ENCODE results near the gene STK32A.

Gene STK32A

DNA sequence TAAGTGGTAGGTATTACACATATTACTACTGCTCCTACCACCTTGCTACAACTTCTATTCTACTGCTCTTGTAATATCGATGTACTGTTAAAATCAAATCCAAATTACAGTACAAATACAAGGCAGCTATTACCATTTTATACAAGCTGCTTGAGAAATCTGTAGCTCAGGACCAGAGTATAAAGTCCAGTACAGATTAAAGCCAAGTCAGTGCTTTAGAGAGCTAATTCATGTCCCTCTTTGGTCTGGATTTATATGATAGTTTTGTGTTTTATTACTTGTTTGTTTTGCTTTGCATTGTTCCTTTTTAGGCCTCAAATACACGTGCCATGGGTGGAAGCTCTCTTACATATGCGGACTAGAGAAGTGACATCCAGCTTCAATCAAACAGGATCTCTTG lies 199.2 kb downstream of the STK32A start:
- no peaks in the 10 kb centered on the region for H3K27me3 ChIP-seq (ENCODE audit: insufficient read depth, low read length)
- H3K9me3 ChIP-seq (ENCODE audit: low read length): peaks cover 3% of the 10 kb centered on the region
- H3K36me3 ChIP-seq (ENCODE audit: insufficient read depth, low read length): peaks cover 4% of the 10 kb centered on the region
- H2AFZ ChIP-seq (ENCODE audit: low read depth, low read length): no peak overlapping the region
- peaks cover 38% of the 10 kb centered on the region for H3K4me1 ChIP-seq (ENCODE audit: insufficient read depth, low read length)
- H3K4me3 ChIP-seq (ENCODE audit: low read length): no peak overlapping the region

DNA sequence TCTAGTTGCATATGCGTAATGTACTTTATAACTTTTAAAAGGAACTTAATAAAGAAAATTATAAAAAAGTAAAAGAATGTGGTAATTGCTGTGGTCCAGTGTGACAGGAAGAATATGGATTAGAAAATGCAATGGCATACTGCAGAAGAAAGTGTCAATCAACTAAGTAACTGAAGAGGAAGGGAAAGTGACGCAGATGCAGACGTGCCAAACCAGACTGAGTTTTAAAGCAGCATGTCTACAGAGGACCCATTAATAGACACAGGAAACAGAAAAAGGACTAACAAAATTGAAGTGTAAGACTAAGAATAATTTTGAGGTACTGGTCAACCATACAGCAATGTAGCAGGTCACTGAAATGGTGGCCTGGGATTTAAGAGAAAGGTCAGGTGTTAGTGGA lies 201.8 kb downstream of the STK32A start:
- peaks cover 18% of the 10 kb centered on the region for H3K36me3 ChIP-seq (ENCODE audit: insufficient read depth, low read length)
- H3K4me1 ChIP-seq (ENCODE audit: insufficient read depth, low read length): peaks cover 36% of the 10 kb centered on the region
- H2AFZ ChIP-seq (ENCODE audit: low read depth, low read length): no peak overlapping the region
- H3K9me3 ChIP-seq (ENCODE audit: low read length): peaks cover 2% of the 10 kb centered on the region
- H3K27me3 ChIP-seq (ENCODE audit: insufficient read depth, low read length): no peaks in the 10 kb centered on the region
- no peak overlapping the region for H3K4me3 ChIP-seq (ENCODE audit: low read length)

DNA sequence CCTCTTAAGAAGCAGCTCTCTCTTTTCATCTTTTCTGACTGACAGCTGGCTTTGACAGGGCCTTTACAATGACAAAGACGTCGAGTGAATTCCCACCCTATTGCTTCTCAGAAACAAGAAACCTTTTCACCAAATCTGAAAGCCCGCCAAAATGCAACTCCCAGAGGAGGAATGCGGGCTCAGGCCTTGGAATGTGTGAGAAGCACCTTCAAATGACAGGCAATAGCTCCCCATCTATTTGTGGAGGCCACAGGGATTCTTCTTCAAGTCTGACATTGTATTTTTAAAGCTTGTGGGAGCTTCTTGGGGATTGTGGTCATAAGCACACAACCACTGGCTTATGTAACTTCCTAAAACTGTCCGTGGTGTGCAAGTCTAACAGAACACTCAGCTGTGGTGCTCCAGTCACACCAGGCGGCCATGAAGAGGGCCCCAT lies 202.4 kb downstream of the STK32A start:
- peaks cover 3% of the 10 kb centered on the region for H3K9me3 ChIP-seq (ENCODE audit: low read length)
- H3K4me1 ChIP-seq (ENCODE audit: insufficient read depth, low read length): peaks cover 31% of the 10 kb centered on the region
- no peaks in the 10 kb centered on the region for H3K27me3 ChIP-seq (ENCODE audit: insufficient read depth, low read length)
- H3K36me3 ChIP-seq (ENCODE audit: insufficient read depth, low read length): peaks cover 22% of the 10 kb centered on the region
- H3K4me3 ChIP-seq (ENCODE audit: low read length): no peak overlapping the region
- H2AFZ ChIP-seq (ENCODE audit: low read depth, low read length): no peak overlapping the region

Data from neuron (in vitro differentiated cells).